HepG2 (cell line): Measurements from ENCODE around the gene STIP1. TPM values are rescaled to one million over a fixed set of nuclear protein-coding genes. Genes with fewer than 3 reads are reported as not detected.

ENCODE experiments used
- ATAC-seq: fragments of 200-7000 bp; cut with Tn5 transposase; 3 replicates; pipeline ENCODE4 v1.9.1; 2020; ENCODE audit warnings: mild to moderate bottlenecking, moderate library complexity
- BruUV-seq: library from RNA; stranded (reverse); fragments of 400-500 nt; replicated peaks from 2 replicates; lab custom pipeline; 2021; lab: Mats Ljungman, UMichigan
- CTCF ChIA-PET: fragments of 300-600 bp; formaldehyde crosslinking; extraction: SDS; loops from one replicate; lab custom pipeline; 2021; ENCODE audit warnings: low total read pairs, inconsistent platforms, low intra/inter-chr PET ratio; lab: Yijun Ruan, JAX
- POLR2A ChIA-PET: fragments of 350-600 bp; sonication (Branson Sonifier 250); formaldehyde crosslinking; loops from one replicate; lab custom pipeline; 2020; ENCODE audit warnings: antibody characterized with exemption, inconsistent platforms; lab: Yijun Ruan, JAX
- DNase-seq: peaks from one replicate; pipeline ENCODE4 v3.0.0-alpha.2; 2015; ENCODE audit warnings: low spot score
- FAIRE-seq: peaks from 3 replicates; lab custom pipeline; 2011; peaks lifted over from hg19 to GRCh38; lab: Jason Lieb, UNC
- H2AFZ ChIP-seq: one replicate; pipeline ENCODE4 v1.6.1; 2011; ENCODE audit warnings: low read length, inconsistent platforms
- H3K27ac ChIP-seq: fragments of 300-600 bp; 3 replicates; pipeline ENCODE4 v1.8.0; 2011; ENCODE audit warnings: mixed run types, mild to moderate bottlenecking, mixed read lengths, low read length, inconsistent platforms; ENCODE audit not compliant: insufficient read depth; ENCODE audit errors: extremely low read length
- H3K27me3 ChIP-seq, 2 experiments: fragments of 200-600 bp in 1 of 2; 2 replicates in 1 of 2; 3 replicates in 1 of 2; pipeline versions ENCODE4 v1.6.0 to v1.8.0; 2011; ENCODE audit warnings: low read length in 2 of 2, mild to moderate bottlenecking in 2 of 2, moderate library complexity in 2 of 2, inconsistent platforms in 1 of 2; ENCODE audit not compliant: insufficient read depth in 2 of 2, control insufficient read depth in 1 of 2
- H3K36me3 ChIP-seq, 2 experiments: fragments of 200-600 bp in 1 of 2; replicated peaks in 1 of 2; 2 replicates in 1 of 2; 3 replicates in 1 of 2; pipeline versions ENCODE4 v1.5.1 to v1.8.0; 2011; ENCODE audit warnings: low read length in 2 of 2, inconsistent platforms in 1 of 2; ENCODE audit not compliant: insufficient read depth in 2 of 2, control insufficient read depth in 1 of 2
- H3K4me1 ChIP-seq: 2 replicates; pipeline ENCODE4 v1.5.1; 2012; ENCODE audit warnings: low read length, inconsistent platforms; ENCODE audit not compliant: insufficient read depth
- H3K4me2 ChIP-seq: 2 replicates; pipeline ENCODE4 v1.6.0; 2011; ENCODE audit warnings: low read depth, low read length, inconsistent platforms
- H3K4me3 ChIP-seq, 3 experiments: fragments of 200-600 bp in 1 of 3; sonication (generic), shearing (Covaris generic) in 1 of 3; replicated peaks in 1 of 3; 2 replicates each; pipeline ENCODE4 v1.5.1; 2011 to 2016; ENCODE audit warnings: low read length in 3 of 3, inconsistent platforms in 2 of 3, low read depth in 2 of 3, mild to moderate bottlenecking in 2 of 3, control low read depth in 1 of 3, mixed read lengths in 1 of 3; ENCODE audit not compliant: insufficient read depth in 1 of 3
- H3K79me2 ChIP-seq: one replicate; pipeline ENCODE4 v1.6.1; 2011; ENCODE audit warnings: low read length, inconsistent platforms; ENCODE audit not compliant: insufficient read depth
- H3K9ac ChIP-seq: 2 replicates; pipeline ENCODE4 v1.6.0; 2011; ENCODE audit warnings: mild to moderate bottlenecking, low read depth, low read length, inconsistent platforms; ENCODE audit not compliant: insufficient read depth
- H3K9me3 ChIP-seq: 2 replicates; pipeline ENCODE4 v1.5.1; 2012; ENCODE audit warnings: mild to moderate bottlenecking, low read length
- H4K20me1 ChIP-seq: 2 replicates; pipeline ENCODE4 v1.6.0; 2011; ENCODE audit warnings: inconsistent platforms, mild to moderate bottlenecking, low read length, moderate library complexity; ENCODE audit not compliant: insufficient read depth
- ARID3A ChIP-seq: IDR thresholded peaks from 2 replicates; pipeline ENCODE4 v1.6.1; 2012; ENCODE audit warnings: low read depth, low read length, improper control_type of control experiment
- BHLHE40 ChIP-seq: IDR thresholded peaks from 2 replicates; pipeline ENCODE4 v1.6.1; 2011; ENCODE audit warnings: low read length, improper control_type of control experiment
- CCDC6 ChIP-seq: sonication (generic); formaldehyde crosslinking; IDR thresholded peaks from 2 replicates; pipeline ENCODE4 v1.8.1; 2022; ENCODE audit warnings: mild to moderate bottlenecking, missing genetic modification reagents, moderate library complexity
- DRAP1 ChIP-seq: IDR thresholded peaks from 2 replicates; pipeline ENCODE4 v1.6.1; 2016; ENCODE audit warnings: missing genetic modification reagents, missing compliant biosample characterization
- ETV5 ChIP-seq: IDR thresholded peaks from 2 replicates; pipeline ENCODE4 v1.6.1; 2018; ENCODE audit warnings: missing biosample characterization, missing genetic modification reagents, inconsistent platforms, borderline replicate concordance
- GATA4 ChIP-seq: sonication (generic); IDR thresholded peaks from 2 replicates; pipeline ENCODE4 v1.6.1; 2016; ENCODE audit warnings: antibody characterized with exemption, low read depth, borderline replicate concordance
- GFI1 ChIP-seq: sonication (generic); formaldehyde crosslinking; IDR thresholded peaks from 2 replicates; pipeline ENCODE4 v1.5.0; 2020; ENCODE audit warnings: missing genetic modification reagents, mild to moderate bottlenecking, borderline replicate concordance
- KDM5A ChIP-seq: fragments of 200-600 bp; sonication (generic); IDR thresholded peaks from 2 replicates; pipeline ENCODE4 v1.7.0; 2018; ENCODE audit warnings: antibody characterized with exemption, mild to moderate bottlenecking, low read length, borderline replicate concordance
- KDM5B ChIP-seq: sonication (generic); formaldehyde crosslinking; IDR thresholded peaks from 2 replicates; pipeline ENCODE4 v1.4.0; 2020; ENCODE audit warnings: missing genetic modification reagents, mild to moderate bottlenecking, borderline replicate concordance
- MYPOP ChIP-seq: sonication (generic); formaldehyde crosslinking; IDR thresholded peaks from 2 replicates; pipeline ENCODE4 v1.8.1; 2023; ENCODE audit warnings: mild to moderate bottlenecking, moderate library complexity, missing genetic modification reagents
- MZF1 ChIP-seq: sonication (generic); formaldehyde crosslinking; IDR thresholded peaks from 2 replicates; pipeline ENCODE4 v1.8.1; 2023; ENCODE audit warnings: mild to moderate bottlenecking, missing genetic modification reagents, borderline replicate concordance
- PLRG1 ChIP-seq: fragments of 450-650 bp; conservative IDR thresholded peaks from 2 replicates; pipeline ENCODE4 v1.6.1; 2016
- RBFOX2 ChIP-seq: fragments of 200-400 bp; formaldehyde crosslinking; IDR thresholded peaks from 2 replicates; pipeline ENCODE4 v1.6.1; 2017; ENCODE audit warnings: low read depth, mild to moderate bottlenecking, low read length
- REL ChIP-seq: sonication (generic); formaldehyde crosslinking; conservative IDR thresholded peaks from 2 replicates; pipeline ENCODE4 v1.8.0; 2022; ENCODE audit warnings: mild to moderate bottlenecking, missing genetic modification reagents, moderate library complexity
- TERF1 ChIP-seq: sonication (generic); formaldehyde crosslinking; IDR thresholded peaks from 2 replicates; pipeline ENCODE4 v1.8.0; 2022; ENCODE audit warnings: mild to moderate bottlenecking, missing genetic modification reagents, moderate library complexity
- TOE1 ChIP-seq: sonication (generic); formaldehyde crosslinking; IDR thresholded peaks from 2 replicates; pipeline ENCODE4 v1.4.0; 2020; ENCODE audit warnings: mild to moderate bottlenecking, missing genetic modification reagents
- U2AF2 ChIP-seq: fragments of 200-400 bp; formaldehyde crosslinking; IDR thresholded peaks from 2 replicates; pipeline ENCODE4 v1.6.1; 2017; ENCODE audit warnings: low read depth, mild to moderate bottlenecking, low read length
- ZFP37 ChIP-seq: sonication (generic); formaldehyde crosslinking; IDR thresholded peaks from 2 replicates; pipeline ENCODE4 v1.4.0; 2020; ENCODE audit warnings: missing genetic modification reagents, borderline replicate concordance
- ZNF251 ChIP-seq: sonication (generic); formaldehyde crosslinking; IDR thresholded peaks from 2 replicates; pipeline ENCODE4 v1.9.0; 2021; ENCODE audit warnings: mild to moderate bottlenecking, missing genetic modification reagents
- ZNF317 ChIP-seq: sonication (generic); formaldehyde crosslinking; IDR thresholded peaks from 2 replicates; pipeline ENCODE4 v1.5.0; 2020; ENCODE audit warnings: mild to moderate bottlenecking, missing genetic modification reagents
- ZNF543 ChIP-seq: sonication (generic); formaldehyde crosslinking; IDR thresholded peaks from 2 replicates; pipeline ENCODE4 v1.4.0; 2020; ENCODE audit warnings: mild to moderate bottlenecking, missing genetic modification reagents
- ZNF816 ChIP-seq: sonication (generic); formaldehyde crosslinking; IDR thresholded peaks from 2 replicates; pipeline ENCODE4 v1.8.0; 2022; ENCODE audit warnings: missing genetic modification reagents, mild to moderate bottlenecking, borderline replicate concordance
- WGBS: methylation state at CpG from one replicate; pipeline ENCODE4 v1.1.6; 2017; ENCODE audit warnings: low lambda C conversion rate; 5-methylcytosine and 5-hydroxymethylcytosine counted together
- in situ Hi-C: cut with HindIII; loops from 2 replicates; pipeline ENCODE4 v1.10.0; 2017; ENCODE audit warnings: low pct_unique_long_range_greater_than_20kb; ENCODE audit not compliant: extremely low pct_ligation_motif_present
- intact Hi-C: fragments of 100-400 bp; cut with micrococcal nuclease; formaldehyde crosslinking; loops from one replicate; pipeline ENCODE4 v1.10.0; 2022; ENCODE audit not compliant: unreplicated experiment
- polyA plus RNA-seq, 8 experiments: library from polyadenylated mRNA; depleted of rRNA in 3 of 8; stranded (reverse) in 7 of 8; unstranded in 1 of 8; fragments of >200 nt; fragmentation: Illumina TruSeq in 4 of 8; extraction: Trizol in 4 of 8; gene quantifications; 2 replicates each; pipeline versions ENCODE4 v1.2.1 to v1.2.3, GENCODE V29; 2011 to 2016; ENCODE audit warnings: low read depth in 4 of 8, missing spikeins in 1 of 8, mixed read lengths in 1 of 8; ENCODE audit not compliant: insufficient read depth in 1 of 8
- total RNA-seq, 5 experiments: library from RNA; depleted of rRNA; stranded (reverse); fragments of >200 nt; fragmentation: Illumina TruSeq; extraction: Trizol; gene quantifications; 2 replicates each; pipeline ENCODE4 v1.2.3, GENCODE V29; 2016; ENCODE audit warnings: low read depth in 1 of 5

The STIP1 gene
- total and polyA plus RNA-seq, 2 of the 13 experiments (the other 11 are each of a cell fraction or from before 2014, with no cell fraction given), result 81.1 to 217 TPM

- POLR2A ChIA-PET, result interaction anchor here (1.3 to 2.1 kb wide), 4 partner anchors 10 to 53 kb away, joined by 6 to 7 read pairs (median 6); partner anchors contain the start of genes ESRRA and FKBP2
- H3K4me2 ChIP-seq, result peak overlapping the region; percentile 97
- BruUV-seq, result no TSS peak
- no peaks in the 10 kb centered on the region for H3K9me3 ChIP-seq
- 0% methylated on average over 6 of the region's 18 CpGs for WGBS
- in situ Hi-C loops, result no loop called here
- no peak for FAIRE-seq
- intact Hi-C loops, result loop anchor here (2.0 kb wide), 2 partner anchors 17 to 61 kb away; no protein-coding TSS in a partner anchor
- peaks cover 7% of the 10 kb centered on the region for H3K79me2 ChIP-seq
- peaks cover 5 to 10% of the 10 kb centered on the region in 2 experiments; a peak in 1 of 5 replicates for H3K36me3 ChIP-seq
- DNase-seq, result no peak
- no peaks in the 10 kb centered on the region for H4K20me1 ChIP-seq
- no peak overlapping the region for H3K27ac ChIP-seq
- H3K9ac ChIP-seq, result peak overlapping the region; percentile 70
- H2AFZ ChIP-seq, result no peak overlapping the region
- ATAC-seq, result no peak
- CTCF ChIA-PET, result no interaction called here
- peaks cover 51% of the 10 kb centered on the region for H3K4me1 ChIP-seq
- peak overlapping the region; percentile 66 to 88 (median 83) for H3K4me3 ChIP-seq
- no peaks in the 10 kb centered on the region; a peak in 1 of 5 replicates for H3K27me3 ChIP-seq
- TF ChIP-seq PLRG1 (no peak), TOE1 (CRISPR knock-in tag) (no peak), RBFOX2 (0 out of 2 replicates have a peak, but pooled peaks have one; percentile 9), TERF1 (no peak), ZNF816 (CRISPR knock-in tag) (no peak), ETV5 (0 out of 2 replicates have a peak, but pooled peaks have one; percentile 16), REL (CRISPR knock-in tag) (no peak), KDM5A (no peak), MYPOP (CRISPR knock-in tag) (no peak), CCDC6 (CRISPR knock-in tag) (no peak), ARID3A (no peak), ZNF317 (no peak), ZNF543 (CRISPR knock-in tag) (no peak), ZFP37 (CRISPR knock-in tag) (no peak), U2AF2 (no peak), KDM5B (CRISPR knock-in tag) (peak; percentile 54; the same call in 1 of the 2 replicates), MZF1 (CRISPR knock-in tag) (no peak), GATA4 (no peak), ZNF251 (no peak), BHLHE40 (no peak), GFI1 (no peak), DRAP1 (CRISPR knock-in tag) (no peak)
Measured at GRCh38 chr11:64251753-64252002, 65.7 kb downstream of the STIP1 start.
